MV-4-11 (cell line): ENCODE measurements around the gene VTCN1.
"Not testable (repeated sequence)": the region's sequence is repeated elsewhere in the genome, so short reads cannot be mapped to it uniquely, and the experiment has no call there.

Source experiments
- DNase-seq: peaks from one replicate; lab custom pipeline; 2025; lab: John Stamatoyannopoulos, UW

Gene VTCN1

GRCh38 chr1:117210831-117211261 is at the start of gene VTCN1:
Gene VTCN1 (minus strand): TSS chr1:117210927. CDS start chr1:117210855, 72 bp downstream.
- no peak for DNase-seq

GRCh38 chr1:117258791-117259190 is 48.1 kb upstream of the VTCN1 start:
- no peak for DNase-seq

GRCh38 chr1:117258075-117258474 is 47.3 kb upstream of the VTCN1 start:
- not testable (repeated sequence) for DNase-seq

GRCh38 chr1:117257291-117257690 is 46.6 kb upstream of the VTCN1 start:
- DNase-seq, result no peak

GRCh38 chr1:117250061-117250606 is 39.4 kb upstream of the VTCN1 start:
- no peak for DNase-seq

- DNase-seq, result no peak
Measured at GRCh38 chr1:117244971-117245370, 34.2 kb upstream of the VTCN1 start.

- DNase-seq, result no peak
Measured at GRCh38 chr1:117244306-117244705, 33.6 kb upstream of the VTCN1 start.

- no peak for DNase-seq
Measured at GRCh38 chr1:117241512-117241911, 30.8 kb upstream of the VTCN1 start.

GRCh38 chr1:117240547-117240946 is 29.8 kb upstream of the VTCN1 start:
- DNase-seq, result no peak

- DNase-seq, result no peak
Measured at GRCh38 chr1:117239467-117239866, 28.7 kb upstream of the VTCN1 start.

GRCh38 chr1:117237726-117238381 is 27.1 kb upstream of the VTCN1 start:
- peak; percentile 58 for DNase-seq

- no peak for DNase-seq
Measured at GRCh38 chr1:117235863-117236465, 25.2 kb upstream of the VTCN1 start.

GRCh38 chr1:117232531-117232930 is 21.8 kb upstream of the VTCN1 start:
- DNase-seq, result peak; percentile 9

GRCh38 chr1:117231748-117232373 is 21.1 kb upstream of the VTCN1 start:
- DNase-seq, result peak; percentile 70

GRCh38 chr1:117231312-117231711 is 20.6 kb upstream of the VTCN1 start:
- no peak for DNase-seq

GRCh38 chr1:117229217-117229616 is 18.5 kb upstream of the VTCN1 start:
- DNase-seq, result no peak

GRCh38 chr1:117225931-117226330 is 15.2 kb upstream of the VTCN1 start:
- no peak for DNase-seq

GRCh38 chr1:117216718-117217117 is 6.0 kb upstream of the VTCN1 start:
- no peak for DNase-seq

- DNase-seq, result no peak
Measured at GRCh38 chr1:117215733-117216462, 5.2 kb upstream of the VTCN1 start.

GRCh38 chr1:117215019-117215418 is 4.3 kb upstream of the VTCN1 start:
- no peak for DNase-seq

- no peak for DNase-seq
Measured at GRCh38 chr1:117213046-117213445, 2.3 kb upstream of the VTCN1 start.

GRCh38 chr1:117210386-117210785 is 341 bp downstream of the VTCN1 start:
- no peak for DNase-seq
